Peyer's patch (tissue), 4 donors: ENCODE data around the gene ZDHHC22. TPM values are rescaled to one million over a fixed set of nuclear protein-coding genes. Genes with fewer than 3 reads are reported as not detected.

Source experiments
- DNase-seq, 3 donors: peaks; one replicate each; pipeline ENCODE4 v3.0.0-alpha.2; 2017 to 2019
- H3K27ac ChIP-seq, 4 donors: fragments of 200-600 bp; sonication (generic); one replicate each; pipeline ENCODE4 v1.5.1; 2016 to 2019
- H3K27me3 ChIP-seq, 2 donors: fragments of 200-600 bp; sonication (generic); one replicate each; pipeline ENCODE4 v1.5.1; 2019
- H3K36me3 ChIP-seq, 3 donors: fragments of 200-600 bp; sonication (generic); one replicate each; pipeline ENCODE4 v1.5.1; 2016 to 2019
- H3K4me1 ChIP-seq, 4 donors: fragments of 200-600 bp; sonication (generic); one replicate each; pipeline ENCODE4 v1.5.1; 2016 to 2019
- H3K4me3 ChIP-seq, 4 donors: fragments of 200-600 bp; sonication (generic); 1 replicate in 3 of 4; 2 replicates in 1 of 4; pipeline ENCODE4 v1.5.1; 2016 to 2019; ENCODE audit warnings: mild to moderate bottlenecking in 1 of 4
- H3K9me3 ChIP-seq, 4 donors: fragments of 200-600 bp; sonication (generic); one replicate each; pipeline ENCODE4 v1.5.1; 2016 to 2019; ENCODE audit warnings: mild to moderate bottlenecking in 1 of 4
- POLR2A ChIP-seq, 2 donors: fragments of 450-650 bp; IDR thresholded peaks; one replicate each; pipeline ENCODE4 v1.5.1; 2017; ENCODE audit warnings: antibody characterized with exemption in 2 of 2, mild to moderate bottlenecking in 2 of 2, moderate library complexity in 2 of 2
- total RNA-seq, 4 donors: library from RNA; depleted of rRNA; stranded (reverse); fragments of >200 nt; gene quantifications; one replicate each; pipeline ENCODE4 v1.1.0, GENCODE V29; 2016
- TF ChIP-seq, protein P1 (sequence below), 6 experiments: fragments of 450-650 bp in 4 of 6; fragments of 200-600 bp in 2 of 6; sonication (generic) in 1 of 6; IDR thresholded peaks; one replicate each; pipeline ENCODE4 v1.5.1; 2017 to 2019; ENCODE audit warnings: antibody characterized with exemption in 6 of 6, mild to moderate bottlenecking in 3 of 6, moderate library complexity in 1 of 6

ZDHHC22 gene
- total RNA-seq, 4 donors from 2014 or later, result 0.57 TPM; not detected in 3

DNA sequence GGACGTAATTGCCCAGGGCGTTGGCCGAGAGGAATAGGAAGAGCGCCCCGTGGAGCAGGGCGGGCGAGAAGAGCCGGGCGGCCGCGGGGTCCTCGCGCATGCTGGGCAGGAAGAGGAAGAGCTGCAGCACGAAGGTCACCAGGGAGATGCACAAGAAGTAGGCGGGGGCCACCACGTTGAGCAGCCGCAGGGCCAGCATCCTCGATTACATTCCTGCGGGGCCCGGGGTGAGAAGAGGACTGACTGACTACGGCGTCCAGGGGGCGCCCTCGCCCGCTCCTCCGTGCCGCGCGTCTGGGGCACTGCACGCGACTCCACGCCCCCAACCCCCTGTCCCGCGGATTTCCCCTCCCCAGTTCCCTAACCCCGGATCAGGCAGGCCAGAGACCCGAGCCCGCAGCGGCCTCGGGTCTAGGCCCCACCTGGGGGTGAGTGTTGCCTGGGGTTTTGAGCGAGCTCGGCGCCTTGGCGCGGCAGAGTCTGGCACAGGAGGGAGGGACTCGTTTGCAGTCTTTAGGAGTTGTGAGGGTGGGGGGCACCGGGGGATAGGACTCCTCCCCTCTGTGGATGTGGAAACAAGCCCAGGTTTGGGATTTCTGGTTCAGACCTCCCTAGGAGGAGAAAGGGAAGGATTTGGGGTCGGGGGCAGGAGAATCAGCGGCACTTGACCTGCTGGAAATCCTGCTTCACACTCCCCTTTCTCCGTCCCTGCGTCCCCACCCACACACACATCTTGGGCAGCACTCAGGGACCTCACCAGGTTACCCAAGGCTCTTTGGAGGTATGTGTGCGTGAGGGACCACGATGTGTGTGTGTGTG, 1.8 kb downstream of the ZDHHC22 start:
- Histone ChIP-seq H3K4me3 (peak overlapping the region in 1 of 4 donors; percentile 24), H3K4me1 (peaks cover 0 to 31% (median 14%) of the 10 kb centered on the region in 4 donors), H3K36me3 (no peaks in the 10 kb centered on the region), H3K9me3 (no peaks in the 10 kb centered on the region), H3K27ac (no peak overlapping the region), H3K27me3 (peaks cover 0 to 32% of the 10 kb centered on the region in 2 donors)
- TF ChIP-seq POLR2A (IDR thresholded peaks at IDR 0.05), result no peak
- TF ChIP-seq, protein P1, sequence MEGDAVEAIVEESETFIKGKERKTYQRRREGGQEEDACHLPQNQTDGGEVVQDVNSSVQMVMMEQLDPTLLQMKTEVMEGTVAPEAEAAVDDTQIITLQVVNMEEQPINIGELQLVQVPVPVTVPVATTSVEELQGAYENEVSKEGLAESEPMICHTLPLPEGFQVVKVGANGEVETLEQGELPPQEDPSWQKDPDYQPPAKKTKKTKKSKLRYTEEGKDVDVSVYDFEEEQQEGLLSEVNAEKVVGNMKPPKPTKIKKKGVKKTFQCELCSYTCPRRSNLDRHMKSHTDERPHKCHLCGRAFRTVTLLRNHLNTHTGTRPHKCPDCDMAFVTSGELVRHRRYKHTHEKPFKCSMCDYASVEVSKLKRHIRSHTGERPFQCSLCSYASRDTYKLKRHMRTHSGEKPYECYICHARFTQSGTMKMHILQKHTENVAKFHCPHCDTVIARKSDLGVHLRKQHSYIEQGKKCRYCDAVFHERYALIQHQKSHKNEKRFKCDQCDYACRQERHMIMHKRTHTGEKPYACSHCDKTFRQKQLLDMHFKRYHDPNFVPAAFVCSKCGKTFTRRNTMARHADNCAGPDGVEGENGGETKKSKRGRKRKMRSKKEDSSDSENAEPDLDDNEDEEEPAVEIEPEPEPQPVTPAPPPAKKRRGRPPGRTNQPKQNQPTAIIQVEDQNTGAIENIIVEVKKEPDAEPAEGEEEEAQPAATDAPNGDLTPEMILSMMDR (IDR thresholded peaks at IDR 0.05), result peak in 3 of 6 experiments; percentile 7 to 36 (median 25)
- DNase-seq, result peak in 1 of 3 donors; percentile 26

DNA sequence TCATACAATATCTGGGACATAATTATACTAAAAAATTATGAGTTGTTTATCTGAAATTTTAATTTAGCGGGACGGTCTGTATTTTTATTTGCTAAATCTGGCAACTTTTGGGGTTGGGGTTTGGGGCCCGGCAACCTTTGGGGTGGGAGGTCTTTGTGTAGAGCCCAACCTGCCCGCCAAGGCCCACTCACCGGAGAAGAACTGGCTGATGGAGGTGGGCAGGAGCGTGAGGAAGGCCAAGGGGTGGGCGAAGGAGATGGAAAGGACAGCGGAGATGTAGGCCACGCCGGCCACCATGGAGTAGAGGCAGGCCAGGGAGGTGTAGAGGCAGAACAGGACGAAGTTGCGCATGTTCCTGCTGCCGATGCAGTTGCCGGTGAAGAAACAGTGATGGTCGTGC, 2.6 kb downstream of the ZDHHC22 start:
- Histone ChIP-seq H3K36me3 (no peaks in the 10 kb centered on the region), H3K27me3 (peaks cover 0 to 32% of the 10 kb centered on the region in 2 donors)

DNA sequence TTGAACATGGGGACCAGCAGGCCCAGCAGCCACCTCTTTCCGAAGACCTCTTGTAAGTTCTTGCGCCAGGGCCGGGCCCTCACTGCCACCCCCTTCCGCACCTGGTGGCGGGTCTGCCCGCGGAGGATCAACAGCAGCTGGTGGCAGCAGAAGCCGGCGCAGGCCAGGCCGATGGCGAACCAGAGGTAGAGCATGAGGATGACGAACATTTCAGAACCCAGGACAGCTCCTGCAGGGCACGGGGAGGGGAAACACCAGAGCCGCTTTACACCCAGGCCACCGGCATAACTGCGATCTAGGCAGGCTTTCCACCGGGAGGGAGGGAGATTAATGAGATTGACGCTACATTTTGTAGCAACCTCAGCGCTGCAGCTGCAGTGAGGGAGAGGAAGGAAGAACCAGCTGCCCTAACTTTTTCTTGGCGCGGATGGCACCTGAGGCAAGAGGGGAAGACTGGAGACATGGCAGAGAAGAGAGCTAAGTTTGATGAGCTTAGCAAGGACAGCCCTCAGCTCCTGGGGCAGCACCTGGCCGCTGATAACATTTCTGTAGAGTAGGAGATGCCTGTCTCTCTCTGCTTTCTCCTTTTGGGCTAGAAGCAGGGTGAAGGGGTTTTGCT, 7.8 kb downstream of the ZDHHC22 start:
- Histone ChIP-seq H3K36me3 (no peaks in the 10 kb centered on the region), H3K27me3 (peaks cover 0 to 6% of the 10 kb centered on the region in 2 donors), H3K9me3 (no peaks in the 10 kb centered on the region), H3K27ac (no peak overlapping the region), H3K4me3 (no peak overlapping the region), H3K4me1 (peaks cover 0 to under 1% (median 0%) of the 10 kb centered on the region in 4 donors)
- DNase-seq, result peak in 1 of 3 donors; percentile 58
- TF ChIP-seq, protein P1 (IDR thresholded peaks at IDR 0.05), result no peak
- no peak for TF ChIP-seq POLR2A (IDR thresholded peaks at IDR 0.05)

More for the DNA sequence above, 2.6 kb downstream of the ZDHHC22 start:
- TF ChIP-seq, protein P1 (IDR thresholded peaks at IDR 0.05), result no peak
- TF ChIP-seq POLR2A (IDR thresholded peaks at IDR 0.05), result no peak
- DNase-seq, result no peak
- no peak overlapping the region for H3K4me3 ChIP-seq
- peaks cover 0 to 31% (median 14%) of the 10 kb centered on the region in 4 donors for H3K4me1 ChIP-seq
- H3K9me3 ChIP-seq, result no peaks in the 10 kb centered on the region
- no peak overlapping the region for H3K27ac ChIP-seq

DNA sequence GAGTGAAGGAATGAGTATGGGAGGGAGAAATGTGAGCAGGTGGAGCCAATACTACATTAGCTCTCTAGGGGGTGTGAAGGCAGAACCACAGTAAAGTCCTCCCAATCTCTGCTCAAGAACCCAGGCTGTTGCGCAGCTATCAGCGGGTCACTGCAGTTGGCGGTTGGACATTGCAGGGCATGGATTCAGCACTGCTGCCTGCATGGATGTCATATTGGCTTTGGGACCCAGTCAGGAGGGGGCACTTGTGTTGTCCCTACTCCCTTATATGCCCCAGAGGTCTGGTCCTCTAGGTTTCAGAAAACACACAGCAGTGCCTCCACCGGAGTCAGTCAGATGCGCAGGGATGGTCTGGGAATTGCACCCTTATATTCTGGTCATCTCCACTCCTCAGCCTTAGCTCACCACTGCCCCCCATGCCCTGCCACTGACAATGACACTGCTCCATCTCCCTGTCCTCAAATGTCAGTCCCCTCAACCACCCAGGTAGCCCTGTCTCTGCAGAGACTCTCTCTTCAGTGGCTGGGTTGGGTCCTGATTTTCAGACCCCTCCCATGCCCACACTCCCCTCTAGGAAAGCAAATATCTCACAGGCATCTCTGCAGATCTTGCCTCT, 9.6 kb downstream of the ZDHHC22 start:
- TF ChIP-seq, protein P1 (IDR thresholded peaks at IDR 0.05), result no peak
- TF ChIP-seq POLR2A (IDR thresholded peaks at IDR 0.05), result no peak
- Histone ChIP-seq H3K27ac (no peak overlapping the region), H3K4me1 (no peaks in the 10 kb centered on the region), H3K9me3 (no peaks in the 10 kb centered on the region), H3K27me3 (no peaks in the 10 kb centered on the region), H3K4me3 (no peak overlapping the region), H3K36me3 (no peaks in the 10 kb centered on the region)
- DNase-seq, result peak in 1 of 3 donors; percentile 32

GRCh38 chr14:77131206-77131605, 10.4 kb downstream of the ZDHHC22 start:
- Histone ChIP-seq H3K36me3 (no peaks in the 10 kb centered on the region), H3K9me3 (no peaks in the 10 kb centered on the region), H3K27me3 (no peaks in the 10 kb centered on the region), H3K27ac (no peak overlapping the region), H3K4me3 (no peak overlapping the region), H3K4me1 (no peaks in the 10 kb centered on the region)
- no peak for DNase-seq
- TF ChIP-seq, protein P1 (IDR thresholded peaks at IDR 0.05), result no peak
- no peak for TF ChIP-seq POLR2A (IDR thresholded peaks at IDR 0.05)
